ENCODE measurements around the gene EPSTI1. TPM values are rescaled to one million over a fixed set of nuclear protein-coding genes. Genes with fewer than 3 reads are reported as not detected.
A peak's percentile ranks its signal among the peaks of the same experiment; 100 is the strongest.

Gene EPSTI1
- total RNA-seq, 1 donor = 30.8 TPM

GRCh38 chr13:42957881-42958280 lies 34.2 kb downstream of the EPSTI1 start:
- Histone ChIP-seq H3K9me3 (ENCODE audit: low read depth, low read length) (no peaks in the 10 kb centered on the region), H3K4me2 (ENCODE audit: insufficient read depth, low read length) (no peak overlapping the region), H3K4me3 (ENCODE audit: insufficient read depth, low read length) (no peak overlapping the region), H3K27ac (ENCODE audit: low read depth, low read length) (no peak overlapping the region), H3K79me2 (ENCODE audit: insufficient read depth, low read length) (no peaks in the 10 kb centered on the region), H3K27me3 (ENCODE audit: insufficient read depth, low read length) (no peaks in the 10 kb centered on the region), H2AFZ (ENCODE audit: low read length) (no peak overlapping the region), H3K4me1 (ENCODE audit: insufficient read depth, low read length) (no peaks in the 10 kb centered on the region), H3K36me3 (ENCODE audit: insufficient read depth, low read length) (peaks cover 3% of the 10 kb centered on the region), H4K20me1 (ENCODE audit: insufficient read depth, low read length) (no peaks in the 10 kb centered on the region)
- DNase-seq (ENCODE audit: insufficient read length, low spot score, missing footprints) = peak; percentile 70
- no peak for TF ChIP-seq CTCF (IDR thresholded peaks at IDR 0.05; ENCODE audit: extremely low read depth, low read depth, low read length)

- no peak overlapping the region for H3K27ac ChIP-seq (ENCODE audit: low read depth, low read length)
- H4K20me1 ChIP-seq (ENCODE audit: insufficient read depth, low read length) = no peaks in the 10 kb centered on the region
- no peak overlapping the region for H3K4me3 ChIP-seq (ENCODE audit: insufficient read depth, low read length)
- no peak overlapping the region for H3K4me2 ChIP-seq (ENCODE audit: insufficient read depth, low read length)
- TF ChIP-seq CTCF (IDR thresholded peaks at IDR 0.05; ENCODE audit: extremely low read depth, low read depth, low read length) = no peak
- H2AFZ ChIP-seq (ENCODE audit: low read length) = no peak overlapping the region
- peaks cover 10% of the 10 kb centered on the region for H3K4me1 ChIP-seq (ENCODE audit: insufficient read depth, low read length)
- DNase-seq (ENCODE audit: insufficient read length, low spot score, missing footprints) = no peak
- H3K36me3 ChIP-seq (ENCODE audit: insufficient read depth, low read length) = no peaks in the 10 kb centered on the region
- H3K27me3 ChIP-seq (ENCODE audit: insufficient read depth, low read length) = no peaks in the 10 kb centered on the region
- H3K79me2 ChIP-seq (ENCODE audit: insufficient read depth, low read length) = no peaks in the 10 kb centered on the region
- H3K9me3 ChIP-seq (ENCODE audit: low read depth, low read length) = no peaks in the 10 kb centered on the region
Measured at GRCh38 chr13:42950181-42950580, 41.9 kb downstream of the EPSTI1 start.

- no peaks in the 10 kb centered on the region for H3K9me3 ChIP-seq (ENCODE audit: low read depth, low read length)
- no peaks in the 10 kb centered on the region for H4K20me1 ChIP-seq (ENCODE audit: insufficient read depth, low read length)
- peaks cover 10% of the 10 kb centered on the region for H3K4me1 ChIP-seq (ENCODE audit: insufficient read depth, low read length)
- DNase-seq (ENCODE audit: insufficient read length, low spot score, missing footprints) = no peak
- no peak overlapping the region for H2AFZ ChIP-seq (ENCODE audit: low read length)
- TF ChIP-seq CTCF (IDR thresholded peaks at IDR 0.05; ENCODE audit: extremely low read depth, low read depth, low read length) = no peak
- no peak overlapping the region for H3K4me3 ChIP-seq (ENCODE audit: insufficient read depth, low read length)
- no peaks in the 10 kb centered on the region for H3K79me2 ChIP-seq (ENCODE audit: insufficient read depth, low read length)
- H3K27me3 ChIP-seq (ENCODE audit: insufficient read depth, low read length) = no peaks in the 10 kb centered on the region
- no peak overlapping the region for H3K27ac ChIP-seq (ENCODE audit: low read depth, low read length)
- no peaks in the 10 kb centered on the region for H3K36me3 ChIP-seq (ENCODE audit: insufficient read depth, low read length)
- no peak overlapping the region for H3K4me2 ChIP-seq (ENCODE audit: insufficient read depth, low read length)
Measured at GRCh38 chr13:42947925-42948324, 44.1 kb downstream of the EPSTI1 start.

GRCh38 chr13:42946927-42947326 lies 45.1 kb downstream of the EPSTI1 start:
- no peaks in the 10 kb centered on the region for H3K27me3 ChIP-seq (ENCODE audit: insufficient read depth, low read length)
- peaks cover 10% of the 10 kb centered on the region for H3K4me1 ChIP-seq (ENCODE audit: insufficient read depth, low read length)
- no peak overlapping the region for H3K27ac ChIP-seq (ENCODE audit: low read depth, low read length)
- no peak overlapping the region for H2AFZ ChIP-seq (ENCODE audit: low read length)
- TF ChIP-seq CTCF (IDR thresholded peaks at IDR 0.05; ENCODE audit: extremely low read depth, low read depth, low read length) = no peak
- peak; percentile 78 for DNase-seq (ENCODE audit: insufficient read length, low spot score, missing footprints)
- H3K4me2 ChIP-seq (ENCODE audit: insufficient read depth, low read length) = peak overlapping the region; percentile 34
- no peak overlapping the region for H3K4me3 ChIP-seq (ENCODE audit: insufficient read depth, low read length)
- no peaks in the 10 kb centered on the region for H4K20me1 ChIP-seq (ENCODE audit: insufficient read depth, low read length)
- no peaks in the 10 kb centered on the region for H3K79me2 ChIP-seq (ENCODE audit: insufficient read depth, low read length)
- no peaks in the 10 kb centered on the region for H3K9me3 ChIP-seq (ENCODE audit: low read depth, low read length)
- no peaks in the 10 kb centered on the region for H3K36me3 ChIP-seq (ENCODE audit: insufficient read depth, low read length)
